HEK293 (cell line): ENCODE results near the gene AP3B2.

Experiments
- CTCF ChIA-PET: fragments of 350-600 bp; formaldehyde crosslinking; extraction: SDS; loops from one replicate; lab custom pipeline; 2021; ENCODE audit warnings: antibody characterized with exemption; lab: Yijun Ruan, JAX
- POLR2A ChIA-PET: fragments of 300-600 bp; formaldehyde crosslinking; extraction: SDS; loops from one replicate; lab custom pipeline; 2020; ENCODE audit warnings: antibody characterized with exemption, inconsistent platforms; lab: Yijun Ruan, JAX
- H3K27ac ChIP-seq: fragments of 200-500 bp; sonication (Bioruptor generic); 2 replicates; pipeline ENCODE4 v1.5.1; 2014; ENCODE audit warnings: low read depth, low read length, control low read depth, inconsistent platforms; ENCODE audit errors: extremely low read depth
- H3K36me3 ChIP-seq, 2 experiments: fragments of 200-500 bp in 1 of 2; sonication (Bioruptor generic) in 1 of 2; 1 replicate in 1 of 2; 2 replicates in 1 of 2; pipeline ENCODE4 v1.5.1; 2014 to 2017; ENCODE audit warnings: inconsistent platforms in 2 of 2, low read length in 2 of 2; ENCODE audit not compliant: control insufficient read depth in 2 of 2, insufficient read depth in 1 of 2
- H3K4me1 ChIP-seq: fragments of 200-500 bp; sonication (Bioruptor generic); 2 replicates; pipeline ENCODE4 v1.5.1; 2014; ENCODE audit warnings: mild to moderate bottlenecking, low read length, inconsistent platforms; ENCODE audit not compliant: control insufficient read depth, insufficient read depth
- H3K4me3 ChIP-seq: 2 replicates; pipeline ENCODE4 v1.5.1; 2011; ENCODE audit warnings: low read depth, mild to moderate bottlenecking, control low read depth, low read length, moderate library complexity
- H3K9me3 ChIP-seq: fragments of 200-500 bp; sonication (Bioruptor generic); 2 replicates; pipeline ENCODE4 v1.5.1; 2014; ENCODE audit warnings: low read depth, low read length, inconsistent platforms; ENCODE audit not compliant: control insufficient read depth, insufficient read depth
- EGR2 ChIP-seq: fragments of 450-650 bp; formaldehyde crosslinking; IDR thresholded peaks from 2 replicates; pipeline ENCODE4 v1.5.1; 2016; ENCODE audit warnings: low read depth, missing biosample characterization, missing genetic modification characterization
- FEZF1 ChIP-seq: fragments of 450-650 bp; formaldehyde crosslinking; IDR thresholded peaks from 2 replicates; pipeline ENCODE4 v1.5.1; 2016; ENCODE audit warnings: missing biosample characterization, missing genetic modification characterization
- GFI1B ChIP-seq: fragments of 450-650 bp; formaldehyde crosslinking; IDR thresholded peaks from 2 replicates; pipeline ENCODE4 v1.5.1; 2016; ENCODE audit warnings: missing biosample characterization, missing genetic modification characterization
- HOXA7 ChIP-seq: sonication (generic); formaldehyde crosslinking; IDR thresholded peaks from 2 replicates; pipeline ENCODE4 v1.8.1; 2022; ENCODE audit warnings: missing genetic modification reagents, borderline replicate concordance
- HOXD13 ChIP-seq: sonication (generic); formaldehyde crosslinking; IDR thresholded peaks from 2 replicates; pipeline ENCODE4 v1.8.0; 2022; ENCODE audit warnings: missing genetic modification reagents, borderline replicate concordance
- INSM2 ChIP-seq: fragments of 450-650 bp; formaldehyde crosslinking; IDR thresholded peaks from 2 replicates; pipeline ENCODE4 v1.5.1; 2016; ENCODE audit warnings: missing biosample characterization, missing genetic modification characterization
- KLF10 ChIP-seq: fragments of 450-650 bp; IDR thresholded peaks from 2 replicates; pipeline ENCODE4 v1.5.1; 2018; ENCODE audit warnings: missing biosample characterization, mild to moderate bottlenecking, missing genetic modification characterization
- OSR2 ChIP-seq: fragments of 450-650 bp; formaldehyde crosslinking; IDR thresholded peaks from 2 replicates; pipeline ENCODE4 v1.5.1; 2016; ENCODE audit warnings: missing biosample characterization, missing genetic modification characterization
- PBX3 ChIP-seq: sonication (generic); formaldehyde crosslinking; IDR thresholded peaks from 2 replicates; pipeline ENCODE4 v1.8.1; 2022; ENCODE audit warnings: mild to moderate bottlenecking, moderate library complexity, missing genetic modification reagents
- REPIN1 ChIP-seq: fragments of 450-650 bp; formaldehyde crosslinking; IDR thresholded peaks from 2 replicates; pipeline ENCODE4 v1.5.1; 2017; ENCODE audit warnings: missing biosample characterization, missing genetic modification characterization, low read depth
- REST ChIP-seq: fragments of 450-650 bp; formaldehyde crosslinking; IDR thresholded peaks from 2 replicates; pipeline ENCODE4 v1.5.1; 2016; ENCODE audit warnings: missing biosample characterization, missing genetic modification characterization
- SCRT2 ChIP-seq: fragments of 450-650 bp; formaldehyde crosslinking; IDR thresholded peaks from 2 replicates; pipeline ENCODE4 v1.5.1; 2016; ENCODE audit warnings: missing biosample characterization, missing genetic modification characterization
- SP7 ChIP-seq: fragments of 450-650 bp; formaldehyde crosslinking; IDR thresholded peaks from 2 replicates; pipeline ENCODE4 v1.5.1; 2016; ENCODE audit warnings: missing biosample characterization, missing genetic modification characterization
- ZBTB1 ChIP-seq: fragments of 450-650 bp; formaldehyde crosslinking; IDR thresholded peaks from 2 replicates; pipeline ENCODE4 v1.5.1; 2016; ENCODE audit warnings: missing biosample characterization, missing genetic modification characterization
- ZBTB48 ChIP-seq: fragments of 450-650 bp; formaldehyde crosslinking; IDR thresholded peaks from 2 replicates; pipeline ENCODE4 v1.5.1; 2016; ENCODE audit warnings: missing biosample characterization, missing genetic modification characterization
- ZNF121 ChIP-seq: fragments of 450-650 bp; formaldehyde crosslinking; IDR thresholded peaks from 2 replicates; pipeline ENCODE4 v1.5.1; 2016; ENCODE audit warnings: missing biosample characterization, missing genetic modification characterization
- ZNF133 ChIP-seq: fragments of 450-650 bp; formaldehyde crosslinking; IDR thresholded peaks from 2 replicates; pipeline ENCODE4 v1.5.1; 2016; ENCODE audit warnings: missing biosample characterization, missing genetic modification characterization
- ZNF362 ChIP-seq: fragments of 450-650 bp; formaldehyde crosslinking; IDR thresholded peaks from 2 replicates; pipeline ENCODE4 v1.5.1; 2016; ENCODE audit warnings: missing biosample characterization, missing genetic modification characterization
- ZNF394 ChIP-seq: fragments of 450-650 bp; formaldehyde crosslinking; IDR thresholded peaks from 2 replicates; pipeline ENCODE4 v1.5.1; 2016; ENCODE audit warnings: missing biosample characterization, missing genetic modification characterization, mild to moderate bottlenecking, moderate library complexity, borderline replicate concordance
- ZNF548 ChIP-seq: fragments of 450-650 bp; formaldehyde crosslinking; IDR thresholded peaks from 2 replicates; pipeline ENCODE4 v1.5.1; 2016; ENCODE audit warnings: missing biosample characterization, missing genetic modification characterization
- ZNF580 ChIP-seq: fragments of 450-650 bp; formaldehyde crosslinking; IDR thresholded peaks from 2 replicates; pipeline ENCODE4 v1.5.1; 2016; ENCODE audit warnings: missing biosample characterization, missing genetic modification characterization
- ZNF596 ChIP-seq: fragments of 450-650 bp; IDR thresholded peaks from 2 replicates; pipeline ENCODE4 v1.5.0; 2018; ENCODE audit warnings: missing biosample characterization, mild to moderate bottlenecking, missing genetic modification characterization, moderate library complexity
- ZNF621 ChIP-seq: fragments of 450-650 bp; formaldehyde crosslinking; IDR thresholded peaks from 2 replicates; pipeline ENCODE4 v1.5.1; 2017; ENCODE audit warnings: missing biosample characterization, missing genetic modification characterization
- ZNF660 ChIP-seq: fragments of 450-650 bp; IDR thresholded peaks from 2 replicates; pipeline ENCODE4 v1.5.1; 2018; ENCODE audit warnings: missing biosample characterization, mild to moderate bottlenecking, missing genetic modification characterization
- ZNF701 ChIP-seq: fragments of 450-650 bp; formaldehyde crosslinking; IDR thresholded peaks from 2 replicates; pipeline ENCODE4 v1.5.1; 2016; ENCODE audit warnings: missing biosample characterization, missing genetic modification characterization
- ZNF830 ChIP-seq: fragments of 450-650 bp; IDR thresholded peaks from 2 replicates; pipeline ENCODE4 v1.5.0; 2018; ENCODE audit warnings: missing biosample characterization, missing genetic modification characterization, low read depth, mild to moderate bottlenecking, moderate library complexity
- ZSCAN23 ChIP-seq: fragments of 450-650 bp; formaldehyde crosslinking; IDR thresholded peaks from 2 replicates; pipeline ENCODE4 v1.5.1; 2016; ENCODE audit warnings: missing biosample characterization, missing genetic modification characterization

The AP3B2 gene

DNA sequence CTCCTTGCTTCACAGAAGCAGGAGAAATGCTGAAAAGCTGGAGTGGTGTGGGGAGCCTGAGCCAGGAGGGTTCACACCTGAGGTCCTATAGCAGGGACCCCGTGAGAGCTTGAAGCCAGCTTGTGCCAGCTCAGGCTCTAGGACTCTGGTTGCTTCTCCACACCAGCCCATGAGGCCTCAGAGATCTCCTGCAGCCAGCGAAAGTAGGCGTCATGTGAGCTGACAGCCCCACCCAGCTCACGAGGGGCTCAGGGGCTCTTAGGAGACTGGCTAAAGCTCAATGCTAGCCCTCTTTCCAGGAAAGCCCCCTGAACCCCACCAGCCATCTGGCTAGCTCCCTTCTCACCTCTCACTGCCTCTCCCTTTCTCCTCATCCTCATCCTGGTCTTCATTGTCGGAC lies 45.7 kb downstream of the AP3B2 start:
- ChIA-PET POLR2A (no interaction called here), CTCF (no interaction called here)
- H3K4me3 ChIP-seq, result no peak overlapping the region
- H3K9me3 ChIP-seq, result no peaks in the 10 kb centered on the region
- H3K27ac ChIP-seq, result no peak overlapping the region
- no peaks in the 10 kb centered on the region for H3K36me3 ChIP-seq
- TF ChIP-seq ZNF830 (no peak), KLF10 (tag by site-specific recombination) (no peak), ZNF596 (no peak), ZNF362 (tag by site-specific recombination) (no peak), HOXA7 (CRISPR knock-in tag) (no peak), OSR2 (tag by site-specific recombination) (no peak), FEZF1 (no peak), SP7 (tag by site-specific recombination) (no peak), EGR2 (no peak), REPIN1 (tag by site-specific recombination) (no peak), INSM2 (no peak), ZNF121 (tag by site-specific recombination) (no peak), ZNF548 (tag by site-specific recombination) (no peak), ZNF580 (tag by site-specific recombination) (no peak)
- no peaks in the 10 kb centered on the region for H3K4me1 ChIP-seq

GRCh38 chr15:82663186-82663600 lies 46.5 kb downstream of the AP3B2 start:
- Histone ChIP-seq H3K4me3 (no peak overlapping the region), H3K4me1 (no peaks in the 10 kb centered on the region), H3K36me3 (no peaks in the 10 kb centered on the region), H3K9me3 (no peaks in the 10 kb centered on the region), H3K27ac (no peak overlapping the region)
- no peak for TF ChIP-seq ZBTB1 (tag by site-specific recombination)
- TF ChIP-seq ZBTB48 (tag by site-specific recombination), result 0 out of 2 replicates have a peak, but pooled peaks have one; percentile 23
- TF ChIP-seq ZNF394 (tag by site-specific recombination), result no peak
- no peak for TF ChIP-seq ZNF133 (tag by site-specific recombination)
- no peak for TF ChIP-seq ZNF621
- TF ChIP-seq GFI1B (tag by site-specific recombination), result no peak
- TF ChIP-seq PBX3 (CRISPR knock-in tag), result peak; percentile 75; the same call in 1 of the 2 replicates
- TF ChIP-seq HOXD13 (CRISPR knock-in tag), result peak; percentile 38; the same call in 1 of the 2 replicates
- peak; percentile 97 for TF ChIP-seq REST (tag by site-specific recombination)
- TF ChIP-seq SCRT2 (tag by site-specific recombination), result no peak
- TF ChIP-seq ZNF660 (tag by site-specific recombination), result no peak
- TF ChIP-seq ZSCAN23 (tag by site-specific recombination), result no peak
- TF ChIP-seq ZNF701 (tag by site-specific recombination), result no peak
- POLR2A ChIA-PET, result no interaction called here
- CTCF ChIA-PET, result no interaction called here
